GM19397 (cell line): ENCODE results near the gene DIP2C.
"Not testable (repeated sequence)": the region's sequence is repeated elsewhere in the genome, so short reads cannot be mapped to it uniquely, and the experiment has no call there.

Experiments used
- ATAC-seq: cut with Tn5 transposase; IDR thresholded peaks from one replicate; pipeline ENCODE4 v1.9.1; 2021; ENCODE audit warnings: mild to moderate bottlenecking, moderate library complexity; ENCODE audit not compliant: unreplicated experiment

Gene DIP2C

DNA sequence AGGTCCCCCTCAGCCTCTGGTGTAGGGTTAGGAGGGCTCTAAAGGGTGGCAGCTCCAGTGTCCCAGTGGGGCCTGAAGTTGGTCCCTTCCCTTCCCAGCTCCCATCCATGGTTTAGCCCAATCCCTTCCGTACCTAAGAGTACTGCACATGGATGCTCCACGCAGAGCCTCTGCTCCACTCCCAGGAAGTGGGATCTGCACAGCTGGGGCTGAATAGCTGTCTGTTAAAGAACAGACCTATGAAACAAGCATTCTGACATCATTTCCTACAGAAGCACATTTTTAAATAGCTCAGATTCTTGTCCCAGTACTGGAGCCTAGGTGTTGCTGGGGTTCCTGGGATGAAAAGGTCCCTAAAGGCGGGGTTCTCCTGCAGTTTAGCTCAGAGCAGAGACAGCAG lies 418.3 kb downstream of the DIP2C start:
- ATAC-seq = no peak

GRCh38 chr10:269440-270074 lies 419.9 kb downstream of the DIP2C start:
- no peak for ATAC-seq

- no peak for ATAC-seq
Measured at GRCh38 chr10:267705-268104, 421.8 kb downstream of the DIP2C start.

DNA sequence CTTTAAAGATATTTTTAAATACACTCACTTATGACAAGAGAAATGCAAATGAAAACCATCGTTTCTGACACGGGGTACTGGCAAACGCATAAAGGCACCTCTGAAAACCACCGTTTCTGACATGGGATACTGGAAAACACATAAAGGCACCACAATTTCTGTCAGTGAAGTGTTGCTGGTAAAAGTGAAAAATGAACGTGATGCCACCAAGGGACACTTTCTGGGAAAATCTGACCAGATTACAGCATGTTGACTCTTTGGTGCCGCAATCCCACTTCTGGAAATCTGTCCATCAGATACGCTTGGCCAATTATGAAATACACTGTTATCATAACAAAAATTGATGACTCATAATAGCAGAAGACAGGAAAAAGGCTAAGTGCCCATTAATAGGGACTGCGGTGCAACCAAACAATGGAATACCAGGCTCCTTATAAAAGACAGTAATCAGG lies 422.5 kb downstream of the DIP2C start:
- ATAC-seq = no peak

DNA sequence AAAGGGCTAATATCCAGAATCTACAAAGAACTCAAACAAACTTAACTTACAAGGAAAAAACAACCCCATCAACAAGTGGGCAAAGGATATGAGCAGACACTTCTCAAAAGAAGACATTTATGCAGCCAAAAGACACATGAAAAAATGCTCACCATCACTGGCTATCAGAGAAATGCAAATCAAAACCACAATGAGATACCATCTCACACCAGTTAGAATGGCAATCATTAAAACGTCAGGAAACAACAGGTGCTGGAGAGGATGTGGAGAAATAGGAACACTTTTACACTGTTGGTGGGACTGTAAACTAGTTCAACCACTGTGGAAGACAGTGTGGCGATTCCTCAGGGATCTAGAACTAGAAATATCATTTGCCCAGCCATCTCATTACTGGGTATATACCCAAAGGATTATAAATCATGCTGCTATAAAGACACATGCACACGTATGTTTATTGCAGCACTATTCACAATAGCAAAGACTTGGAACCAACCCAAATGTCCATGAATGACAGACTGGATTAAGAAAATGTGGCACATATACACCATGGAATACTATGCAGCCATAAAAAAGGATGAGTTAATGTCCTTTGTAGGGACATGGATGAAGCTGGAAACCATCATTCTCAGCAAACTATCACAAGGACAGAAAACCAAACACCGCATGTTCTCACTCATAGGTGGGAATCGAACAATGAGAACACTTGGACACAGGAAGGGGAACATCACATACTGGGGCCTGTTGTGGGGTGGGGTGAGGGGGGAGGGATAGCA lies 423.5 kb downstream of the DIP2C start:
- not testable (repeated sequence) for ATAC-seq

- not testable (repeated sequence) for ATAC-seq
Measured at GRCh38 chr10:265074-265440, 424.4 kb downstream of the DIP2C start.

GRCh38 chr10:264160-265073 lies 425.1 kb downstream of the DIP2C start:
- ATAC-seq = not testable (repeated sequence)

- ATAC-seq = no peak
Measured at GRCh38 chr10:260819-261429, 428.5 kb downstream of the DIP2C start.

GRCh38 chr10:251982-252582 lies 437.4 kb downstream of the DIP2C start:
- ATAC-seq = no peak

DNA sequence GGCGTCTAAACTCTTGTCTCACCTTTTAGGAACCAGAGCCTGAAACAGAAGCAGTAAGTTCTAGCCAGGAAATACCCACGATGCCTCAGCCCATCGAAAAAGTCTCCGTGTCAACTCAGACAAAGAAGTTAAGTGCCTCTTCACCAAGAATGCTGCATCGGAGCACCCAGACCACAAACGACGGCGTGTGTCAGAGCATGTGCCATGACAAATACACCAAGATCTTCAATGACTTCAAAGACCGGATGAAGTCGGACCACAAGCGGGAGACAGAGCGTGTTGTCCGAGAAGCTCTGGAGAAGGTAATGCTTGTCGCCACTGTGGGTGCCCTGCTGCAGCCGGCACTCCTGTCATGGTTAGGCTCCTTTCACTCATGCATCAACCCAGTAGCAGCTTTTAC lies 441.2 kb downstream of the DIP2C start:
- no peak for ATAC-seq

- ATAC-seq = no peak
Measured at GRCh38 chr10:247480-247879, 442.0 kb downstream of the DIP2C start.

- ATAC-seq = no peak
Measured at GRCh38 chr10:246431-246830, 443.0 kb downstream of the DIP2C start.

GRCh38 chr10:244227-244626 lies 445.2 kb downstream of the DIP2C start:
- ATAC-seq = no peak

DNA sequence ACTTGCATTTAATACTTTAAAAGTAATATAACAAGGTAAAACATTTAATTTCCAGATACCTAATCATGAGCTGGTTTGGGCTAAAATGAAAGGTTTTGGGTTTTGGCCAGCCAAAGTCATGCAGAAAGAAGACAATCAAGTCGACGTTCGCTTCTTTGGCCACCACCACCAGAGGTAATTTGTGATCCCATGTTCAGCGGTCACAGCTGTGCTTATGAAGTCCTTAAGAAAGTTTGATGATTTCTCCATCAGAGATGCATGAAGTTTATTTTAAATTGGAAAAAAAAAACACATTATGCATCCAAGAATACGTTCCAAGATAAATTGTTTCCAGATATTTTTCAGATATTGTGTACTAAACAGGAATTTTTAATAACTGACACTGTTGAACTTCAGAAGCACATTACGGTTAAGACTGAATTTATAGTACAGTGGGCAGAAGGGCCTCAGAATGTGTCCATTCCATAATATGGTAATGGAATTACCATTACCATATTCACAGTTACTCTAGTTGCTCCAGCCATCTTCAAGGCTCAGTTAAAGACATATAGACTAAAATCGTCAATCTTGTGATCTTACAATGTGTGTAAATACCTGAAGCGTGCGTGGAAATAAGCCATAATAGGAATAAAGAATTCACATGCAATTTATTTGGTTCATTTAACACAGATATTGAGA lies 447.4 kb downstream of the DIP2C start:
- ATAC-seq = no peak

GRCh38 chr10:241451-241850 lies 448.0 kb downstream of the DIP2C start:
- no peak for ATAC-seq

- ATAC-seq = no peak
Measured at GRCh38 chr10:239109-239508, 450.4 kb downstream of the DIP2C start.

- no peak for ATAC-seq
Measured at GRCh38 chr10:235915-236314, 453.6 kb downstream of the DIP2C start.

DNA sequence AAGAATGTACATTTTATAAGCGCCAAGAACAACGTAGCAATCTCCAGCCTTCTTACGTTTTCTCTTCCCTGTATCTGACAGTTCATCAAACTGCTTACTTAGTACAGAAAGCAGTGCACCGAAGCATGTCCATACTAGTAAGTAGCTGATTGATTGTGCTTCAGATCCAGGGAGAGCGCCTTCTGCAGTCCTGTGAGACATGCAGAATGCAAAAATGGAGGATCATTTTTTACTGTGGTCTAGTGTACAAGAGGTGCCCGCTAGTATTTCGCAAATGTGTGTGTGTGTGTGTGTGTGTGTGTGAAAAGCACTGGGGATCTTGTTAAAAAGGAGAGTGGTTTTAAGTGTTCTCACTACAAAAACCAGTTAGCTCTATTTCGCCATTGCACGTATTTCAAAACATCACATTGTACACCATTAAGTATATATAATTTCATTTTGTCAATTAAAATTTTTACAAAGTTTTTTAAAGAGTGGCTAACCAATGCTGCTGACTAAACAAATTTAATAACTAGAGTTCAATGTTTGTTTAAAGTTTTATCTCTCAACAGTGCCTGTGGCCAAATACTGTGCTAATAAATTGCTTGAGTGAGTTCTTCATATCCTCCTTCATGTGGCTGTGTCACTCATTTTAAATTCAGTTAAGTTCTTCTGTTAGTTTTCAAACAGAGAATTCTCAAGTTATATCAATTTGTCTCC lies 454.6 kb downstream of the DIP2C start:
- no peak for ATAC-seq

GRCh38 chr10:232878-233277 lies 456.6 kb downstream of the DIP2C start:
- no peak for ATAC-seq

DNA sequence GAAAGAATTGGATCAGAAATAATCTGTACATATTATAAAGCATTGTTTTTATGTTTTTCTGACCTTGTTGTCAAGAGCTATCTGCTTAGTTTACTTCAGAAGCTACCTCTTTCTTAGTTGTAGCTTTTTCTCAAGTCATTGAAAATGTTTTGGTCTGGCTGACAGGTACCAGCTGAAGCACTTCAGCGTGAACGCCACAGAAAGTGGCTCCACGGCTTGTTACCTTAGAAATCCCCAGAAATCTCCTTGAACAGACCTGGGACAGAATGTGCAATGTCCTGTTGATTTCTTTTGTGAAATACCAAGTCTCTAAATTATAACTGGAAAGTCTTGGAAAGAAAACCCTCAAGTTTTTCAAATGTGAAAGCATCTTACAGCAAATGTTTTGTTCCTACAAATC lies 457.4 kb downstream of the DIP2C start:
- no peak for ATAC-seq
